Ramos (cell line): ENCODE measurements around the gene LRP1.

Experiments used
- in situ Hi-C: fragments of 300-500 bp; cut with MboI; formaldehyde crosslinking; loops from one replicate; pipeline ENCODE4 v1.14.3; 2022; ENCODE audit warnings: low sequenced_read_pairs; ENCODE audit not compliant: unreplicated experiment

The LRP1 gene

GRCh38 chr12:57229046-57229633 is 100.9 kb downstream of the LRP1 start:
- in situ Hi-C loops = loop anchor here (25.0 kb wide), 3 partner anchors 233 to 658 kb away; partner anchors contain the start of genes CDK4, CYP27B1, EEF1AKMT3 and GLI1

- in situ Hi-C loops = loop anchor here (25.0 kb wide), 3 partner anchors 232 to 657 kb away; partner anchors contain the start of genes CDK4, CYP27B1, EEF1AKMT3 and GLI1
Measured at GRCh38 chr12:57229634-57230380, 101.5 kb downstream of the LRP1 start, which contains the start of gene SHMT2. Gene SHMT2, plus strand, starts transcription at chr12:57229711. Its CDS starts 68 bp downstream, at chr12:57229779.

- in situ Hi-C loops = loop anchor here (25.0 kb wide), 3 partner anchors 232 to 657 kb away; partner anchors contain the start of genes CDK4, CYP27B1, EEF1AKMT3 and GLI1
Measured at GRCh38 chr12:57230381-57231155, 102.3 kb downstream of the LRP1 start.

- in situ Hi-C loops = loop anchor here (25.0 kb wide), 3 partner anchors 231 to 656 kb away; partner anchors contain the start of genes CDK4, CYP27B1, EEF1AKMT3 and GLI1
Measured at GRCh38 chr12:57231276-57232021, 103.2 kb downstream of the LRP1 start.

GRCh38 chr12:57232156-57232756 is 104.0 kb downstream of the LRP1 start:
- in situ Hi-C loops = loop anchor here (25.0 kb wide), 3 partner anchors 230 to 655 kb away; partner anchors contain the start of genes CDK4, CYP27B1, EEF1AKMT3 and GLI1

- in situ Hi-C loops = loop anchor here (25.0 kb wide), 3 partner anchors 229 to 654 kb away; partner anchors contain the start of genes CDK4, CYP27B1, EEF1AKMT3 and GLI1
Measured at GRCh38 chr12:57233357-57234232, 105.3 kb downstream of the LRP1 start.

- in situ Hi-C loops = loop anchor here (25.0 kb wide), 3 partner anchors 228 to 653 kb away; partner anchors contain the start of genes CDK4, CYP27B1, EEF1AKMT3 and GLI1
Measured at GRCh38 chr12:57234233-57234570, 105.9 kb downstream of the LRP1 start.

GRCh38 chr12:57234571-57235016 is 106.3 kb downstream of the LRP1 start:
- in situ Hi-C loops = loop anchor here (25.0 kb wide), 3 partner anchors 228 to 653 kb away; partner anchors contain the start of genes CDK4, CYP27B1, EEF1AKMT3 and GLI1

GRCh38 chr12:57235017-57235727 is 106.9 kb downstream of the LRP1 start:
- in situ Hi-C loops = loop anchor here (25.0 kb wide), 3 partner anchors 227 to 652 kb away; partner anchors contain the start of genes CDK4, CYP27B1, EEF1AKMT3 and GLI1

GRCh38 chr12:57235728-57236131 is 107.4 kb downstream of the LRP1 start:
- in situ Hi-C loops = loop anchor here (25.0 kb wide), 3 partner anchors 227 to 652 kb away; partner anchors contain the start of genes CDK4, CYP27B1, EEF1AKMT3 and GLI1

GRCh38 chr12:57236201-57236924 is 108.1 kb downstream of the LRP1 start:
- in situ Hi-C loops = loop anchor here (25.0 kb wide), 3 partner anchors 226 to 651 kb away; partner anchors contain the start of genes CDK4, CYP27B1, EEF1AKMT3 and GLI1

GRCh38 chr12:57236925-57237595 is 108.8 kb downstream of the LRP1 start:
- in situ Hi-C loops = loop anchor here (25.0 kb wide), 3 partner anchors 225 to 650 kb away; partner anchors contain the start of genes CDK4, CYP27B1, EEF1AKMT3 and GLI1

GRCh38 chr12:57237596-57237931 is 109.3 kb downstream of the LRP1 start:
- in situ Hi-C loops = loop anchor here (25.0 kb wide), 3 partner anchors 225 to 650 kb away; partner anchors contain the start of genes CDK4, CYP27B1, EEF1AKMT3 and GLI1

- in situ Hi-C loops = loop anchor here (25.0 kb wide), 3 partner anchors 224 to 649 kb away; partner anchors contain the start of genes CDK4, CYP27B1, EEF1AKMT3 and GLI1
Measured at GRCh38 chr12:57237932-57238853, 109.9 kb downstream of the LRP1 start.
